Hematopoietic multipotent progenitor cell treated with erythropoietin and hydrocortisone succinate and interleukin-3 and kit ligand, for 4 days (in vitro differentiated cells): ENCODE measurements around the gene GUK1.

Experiments used
- DNase-seq: peaks from one replicate; pipeline ENCODE4 v3.0.0-alpha.2; 2015

The GUK1 gene

DNA sequence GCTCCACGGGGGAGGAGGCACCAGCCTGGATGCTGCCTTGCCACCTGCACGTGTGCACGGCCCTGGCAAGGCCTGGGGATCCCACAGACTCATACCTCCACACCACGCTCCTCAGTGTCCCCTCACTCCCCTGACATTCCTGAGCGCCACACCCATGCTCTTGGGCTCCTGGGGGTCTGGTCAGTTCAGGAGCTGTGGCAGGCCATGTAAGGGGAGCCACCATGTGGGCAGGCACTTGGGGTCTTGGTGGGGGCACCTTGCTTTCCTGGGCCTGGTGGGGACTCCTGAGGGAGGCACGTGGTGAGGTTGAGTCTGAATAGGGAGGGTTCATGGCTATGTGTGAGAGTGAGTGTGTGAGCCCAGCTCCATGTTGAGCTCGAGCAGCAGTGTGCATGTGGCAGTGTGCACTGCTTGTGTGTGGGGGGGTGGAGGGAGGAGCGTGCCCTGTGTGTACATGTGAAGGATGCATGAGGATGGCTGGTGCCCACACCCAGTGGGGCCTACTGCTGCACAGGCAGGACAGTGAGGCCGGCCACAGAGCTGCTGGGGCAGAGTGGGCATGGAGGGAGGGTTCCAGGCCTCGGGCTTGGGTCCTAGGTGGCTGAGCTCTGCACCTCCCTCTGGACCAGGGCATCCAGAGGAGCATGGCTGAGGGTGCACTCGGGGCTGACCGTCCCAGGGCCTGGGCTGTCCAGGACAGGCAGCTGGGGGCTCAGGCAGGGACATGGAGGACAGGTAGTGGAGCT is 11.3 kb downstream of the GUK1 start:
- no peak for DNase-seq

DNA sequence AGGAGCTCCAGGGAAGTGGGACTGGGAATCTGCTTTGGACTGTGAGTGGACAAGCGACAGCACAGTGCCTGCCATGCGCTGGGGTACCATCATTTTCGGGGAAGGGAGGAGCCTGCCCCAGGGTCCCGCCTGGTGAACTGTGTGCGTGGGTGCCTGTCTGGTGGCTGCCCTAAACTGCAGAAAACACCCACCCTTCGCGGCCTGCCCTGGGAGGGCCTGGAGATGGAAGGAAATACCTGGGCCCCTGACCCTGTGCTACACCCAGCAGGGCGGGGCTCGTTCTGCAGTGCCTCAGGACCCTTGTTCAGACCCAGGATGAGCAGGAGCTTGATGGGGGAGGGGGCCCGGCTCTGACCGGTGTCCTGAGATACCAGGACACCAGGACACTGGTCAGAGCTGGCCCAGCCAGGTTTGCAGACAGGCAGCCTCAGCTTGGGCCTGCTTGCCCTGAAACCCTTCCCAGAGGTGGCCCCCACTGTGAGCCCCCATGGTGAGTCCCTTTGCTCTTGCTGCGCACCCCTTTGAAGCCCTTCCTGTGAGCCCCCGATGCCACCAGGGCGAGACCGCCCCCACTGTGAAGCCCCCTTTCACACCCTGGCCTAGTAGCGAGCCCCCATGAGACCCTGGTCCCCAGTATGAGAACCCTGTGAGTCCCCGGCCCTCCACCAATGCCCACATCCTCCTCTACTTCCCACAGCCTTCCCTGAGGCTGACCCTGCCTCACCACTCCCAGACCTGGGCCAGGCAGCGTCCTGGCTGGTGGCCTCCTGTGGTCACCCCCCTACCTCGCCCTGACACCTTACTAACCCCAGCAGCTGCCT is 12.2 kb downstream of the GUK1 start:
- no peak for DNase-seq

- DNase-seq: no peak
Measured at GRCh38 chr1:228152918-228153258, 12.8 kb downstream of the GUK1 start.

- DNase-seq: no peak
Measured at GRCh38 chr1:228154021-228154669, 14.1 kb downstream of the GUK1 start.

GRCh38 chr1:228154670-228155571 is 14.8 kb downstream of the GUK1 start:
- DNase-seq: peak; percentile 50

DNA sequence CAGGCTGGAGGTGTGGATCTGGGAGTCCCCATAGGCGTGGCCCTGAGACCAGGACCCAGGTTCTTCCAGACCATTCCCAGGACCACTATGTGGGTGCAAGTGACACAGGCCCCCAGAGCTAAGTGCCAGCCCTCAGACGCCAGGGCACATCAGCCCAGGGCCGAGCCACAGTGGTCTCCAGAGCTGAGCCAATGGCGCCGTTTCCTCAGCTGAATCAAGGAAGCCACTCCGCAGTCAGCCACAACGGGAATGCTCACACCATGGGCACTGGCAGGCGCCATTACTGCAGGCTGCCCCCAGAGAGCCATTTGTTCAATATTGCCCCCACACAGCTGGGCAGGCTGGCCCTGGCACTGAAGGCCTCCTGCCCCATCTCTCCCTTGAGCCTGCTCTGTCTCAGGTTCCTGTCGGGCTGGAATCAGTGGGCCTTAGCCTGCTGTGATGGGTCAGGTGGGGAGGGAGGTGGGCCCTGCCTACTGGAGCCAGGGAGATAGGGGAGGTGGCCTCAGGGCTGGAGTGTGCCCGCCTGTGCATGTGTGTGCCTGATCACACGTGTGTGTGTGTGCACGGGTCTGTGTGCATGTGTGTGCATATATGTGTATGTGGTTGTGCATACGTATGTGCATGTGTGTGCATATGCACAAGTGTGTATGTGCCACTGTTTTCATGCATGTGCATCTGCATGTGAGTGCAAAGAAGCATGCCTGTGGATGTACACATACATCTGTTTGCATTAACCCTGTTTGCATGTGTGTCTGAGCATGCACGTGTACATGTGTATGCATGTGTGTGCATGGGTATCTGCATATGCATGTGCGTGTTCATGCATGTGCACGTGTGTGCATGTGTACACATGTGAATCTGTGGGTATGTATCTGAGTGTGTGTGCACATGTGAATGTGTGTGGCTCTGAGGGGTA is 15.8 kb downstream of the GUK1 start:
- no peak for DNase-seq

GRCh38 chr1:228156515-228156881 is 16.4 kb downstream of the GUK1 start:
- DNase-seq: peak; percentile 46

- peak; percentile 38 for DNase-seq
Measured at GRCh38 chr1:228156941-228157728, 17.1 kb downstream of the GUK1 start.

- no peak for DNase-seq
Measured at GRCh38 chr1:228157729-228158126, 17.6 kb downstream of the GUK1 start.

DNA sequence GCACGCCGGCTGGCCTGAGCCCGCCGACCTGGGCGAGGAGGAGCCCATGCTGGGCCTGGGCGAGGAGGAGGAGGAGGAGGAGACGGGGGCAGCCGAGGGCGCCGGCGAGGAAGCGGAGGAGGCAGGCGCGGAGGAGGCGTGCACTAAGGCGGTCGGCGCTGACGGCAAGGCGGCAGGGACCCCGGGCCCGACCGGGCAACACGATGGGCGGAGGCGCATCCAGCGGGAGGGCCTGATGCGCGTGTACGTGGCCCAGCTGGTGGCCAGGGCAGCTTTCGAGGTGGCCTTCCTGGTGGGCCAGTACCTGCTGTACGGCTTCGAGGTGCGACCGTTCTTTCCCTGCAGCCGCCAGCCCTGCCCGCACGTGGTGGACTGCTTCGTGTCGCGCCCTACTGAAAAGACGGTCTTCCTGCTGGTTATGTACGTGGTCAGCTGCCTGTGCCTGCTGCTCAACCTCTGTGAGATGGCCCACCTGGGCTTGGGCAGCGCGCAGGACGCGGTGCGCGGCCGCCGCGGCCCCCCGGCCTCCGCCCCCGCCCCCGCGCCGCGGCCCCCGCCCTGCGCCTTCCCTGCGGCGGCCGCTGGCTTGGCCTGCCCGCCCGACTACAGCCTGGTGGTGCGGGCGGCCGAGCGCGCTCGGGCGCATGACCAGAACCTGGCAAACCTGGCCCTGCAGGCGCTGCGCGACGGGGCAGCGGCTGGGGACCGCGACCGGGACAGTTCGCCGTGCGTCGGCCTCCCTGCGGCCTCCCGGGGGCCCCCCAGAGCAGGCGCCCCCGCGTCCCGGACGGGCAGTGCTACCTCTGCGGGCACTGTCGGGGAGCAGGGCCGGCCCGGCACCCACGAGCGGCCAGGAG is 18.3 kb downstream of the GUK1 start:
- no peak for DNase-seq

DNA sequence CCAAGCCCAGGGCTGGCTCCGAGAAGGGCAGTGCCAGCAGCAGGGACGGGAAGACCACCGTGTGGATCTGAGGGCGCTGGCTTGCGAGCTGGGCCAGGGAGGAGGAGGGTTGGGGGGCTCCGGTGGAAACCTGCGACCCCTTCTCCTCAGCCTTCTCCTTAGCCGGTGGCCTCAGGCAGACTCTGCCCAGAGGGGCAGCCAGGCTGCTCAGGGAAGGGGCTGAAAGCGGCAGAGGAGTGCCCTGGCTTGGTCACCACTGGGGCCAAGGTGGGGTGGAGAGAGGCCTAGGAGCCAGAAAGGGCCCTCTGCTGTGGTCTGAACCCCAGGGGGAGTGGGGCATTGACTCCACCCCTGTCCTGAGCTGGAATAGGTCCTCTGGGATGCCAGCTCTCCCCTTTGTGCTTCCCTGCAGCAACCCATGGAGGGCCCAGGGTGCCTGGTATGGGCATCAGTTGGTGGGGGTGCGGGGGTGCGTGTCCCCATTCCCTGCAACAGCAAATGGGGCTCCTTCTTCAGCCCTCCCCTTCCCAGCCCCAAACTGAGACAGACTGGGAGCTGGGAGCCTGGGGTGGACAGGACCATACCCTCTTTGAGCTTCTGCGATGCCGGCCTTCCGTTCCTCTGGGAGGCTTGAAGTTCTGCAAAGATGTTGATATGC is 19.1 kb downstream of the GUK1 start:
- no peak for DNase-seq

DNA sequence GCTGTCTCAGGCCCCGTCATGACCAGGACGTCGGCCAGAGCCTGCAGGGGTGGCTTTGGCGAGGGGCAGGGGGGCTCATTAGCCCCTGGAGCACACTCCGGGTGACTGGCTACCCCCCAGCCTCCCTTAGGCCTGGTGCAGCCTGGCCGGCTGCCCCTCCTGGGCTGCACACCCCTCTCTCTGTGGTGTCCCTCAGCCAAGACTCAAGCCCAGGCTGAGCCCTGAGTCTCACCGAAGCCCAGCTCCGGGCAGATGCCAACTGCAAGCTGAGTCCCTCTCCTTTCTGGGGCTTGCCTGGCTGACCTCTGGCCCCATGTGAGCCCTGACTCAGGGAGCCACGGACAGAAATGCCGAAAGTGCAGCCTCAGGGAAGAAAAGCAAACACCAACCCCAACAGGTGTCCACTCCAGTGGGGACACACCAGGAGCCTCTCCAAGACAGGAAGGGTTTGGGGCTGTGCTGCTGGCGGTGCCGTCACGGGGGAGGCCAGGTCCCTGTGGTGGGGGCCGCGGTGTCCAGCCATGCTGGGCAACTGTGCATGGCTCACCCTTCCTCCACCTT is 20.2 kb downstream of the GUK1 start:
- DNase-seq: no peak

DNA sequence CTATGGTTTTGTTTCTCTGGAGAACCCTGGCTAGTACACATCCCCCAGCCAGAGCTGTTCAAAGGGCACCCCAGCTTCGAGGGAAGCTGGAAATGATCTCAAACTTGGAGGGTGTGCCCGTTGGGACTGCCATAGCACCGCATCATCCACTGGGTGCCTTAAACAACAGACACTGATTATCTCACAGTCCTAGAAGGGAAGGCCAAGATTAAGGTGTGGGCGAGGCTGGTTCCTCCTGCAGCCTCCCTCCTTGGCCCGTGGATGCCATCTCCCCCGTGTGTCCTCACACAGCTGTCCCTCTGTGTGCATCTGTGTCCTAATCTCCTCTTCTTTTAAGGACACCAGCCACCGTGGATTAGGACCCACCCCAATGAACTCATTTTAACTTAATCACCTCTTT is 21.3 kb downstream of the GUK1 start:
- peak; percentile 50 for DNase-seq

GRCh38 chr1:228161866-228162265 is 21.8 kb downstream of the GUK1 start:
- DNase-seq: no peak

- peak; percentile 59 for DNase-seq
Measured at GRCh38 chr1:228162286-228163006, 22.4 kb downstream of the GUK1 start.

DNA sequence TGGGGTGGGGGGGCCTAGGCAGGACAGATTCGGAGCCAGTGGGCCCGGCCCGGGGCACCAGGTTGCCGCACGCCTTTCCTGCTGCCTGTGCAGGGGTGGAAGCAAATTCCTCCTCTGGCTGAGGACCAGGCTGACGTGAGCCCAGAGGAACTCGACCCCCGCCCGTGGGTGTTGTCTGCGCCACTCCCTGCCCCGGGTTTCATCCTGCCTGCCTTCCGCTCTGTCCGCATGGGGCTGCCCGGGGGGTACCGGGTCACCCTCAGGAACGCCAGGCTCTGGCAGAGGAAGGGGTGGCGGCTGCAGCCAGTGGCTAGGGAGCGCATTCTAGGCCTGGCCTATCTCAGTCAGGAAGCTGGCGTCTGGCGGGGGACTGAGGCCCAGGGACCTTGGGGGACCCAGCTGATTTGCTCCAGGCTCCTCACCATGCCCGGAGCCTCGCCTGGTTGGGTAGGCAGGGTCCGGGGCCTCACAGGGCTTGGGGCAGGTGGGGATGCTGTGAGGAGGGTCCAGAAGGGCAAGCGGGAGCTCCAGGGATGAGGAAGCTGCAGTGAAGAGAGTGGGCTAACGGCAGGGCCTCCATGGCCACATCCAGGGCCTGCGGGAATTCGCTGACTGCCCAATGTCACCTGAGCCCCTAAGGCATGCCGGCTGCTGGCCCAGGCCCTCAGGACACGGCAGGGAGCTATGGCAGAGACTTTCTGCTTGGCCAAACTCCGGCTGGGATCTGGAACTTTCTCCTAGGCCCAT is 23.1 kb downstream of the GUK1 start:
- DNase-seq: peak; percentile 27

- DNase-seq: no peak
Measured at GRCh38 chr1:228163776-228164519, 23.9 kb downstream of the GUK1 start.
